GM18907 (cell line): ENCODE data around the gene HENMT1.
"Not testable (repeated sequence)": the region's sequence is repeated elsewhere in the genome, so short reads cannot be mapped to it uniquely, and the experiment has no call there.

Experiments
- ATAC-seq: cut with Tn5 transposase; IDR thresholded peaks from one replicate; pipeline ENCODE4 v1.9.1; 2021; ENCODE audit warnings: mild to moderate bottlenecking, moderate library complexity; ENCODE audit not compliant: unreplicated experiment

Gene HENMT1

DNA sequence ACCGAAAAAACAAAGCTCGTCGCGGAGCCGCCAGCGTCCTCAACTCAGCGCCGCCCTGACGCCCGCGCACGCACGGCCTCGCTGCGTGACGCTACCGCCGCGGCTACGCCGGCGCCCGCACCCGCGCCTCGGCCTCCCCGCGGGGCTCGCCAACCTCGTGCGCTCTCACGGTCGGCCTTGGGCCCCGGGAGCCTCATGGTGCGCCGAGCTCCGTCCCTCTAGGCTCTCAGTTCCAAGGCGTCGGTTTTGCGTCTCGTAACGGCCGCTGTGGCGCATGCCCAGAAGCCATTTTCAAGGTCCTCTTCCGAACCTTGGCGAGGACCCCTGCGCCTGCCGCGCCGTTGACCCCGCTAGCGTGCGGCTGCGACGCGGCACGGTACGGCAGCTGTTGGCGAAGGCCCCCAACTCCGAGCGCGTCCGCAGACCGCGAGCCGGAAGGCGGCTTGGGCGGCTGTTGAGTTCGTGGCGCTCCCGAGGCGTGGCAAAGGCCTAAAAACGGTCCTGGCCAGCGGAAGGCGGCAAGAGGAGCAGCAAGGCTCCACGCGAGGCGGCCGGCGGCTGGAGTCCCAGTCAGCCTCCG lies at the start of gene HENMT1:
Gene HENMT1, minus strand, starts transcription at position 64 of the 580 bp plus-strand sequence. CDS start 1,209 bp downstream, outside the sequence.
- ATAC-seq, result peak; percentile 89

DNA sequence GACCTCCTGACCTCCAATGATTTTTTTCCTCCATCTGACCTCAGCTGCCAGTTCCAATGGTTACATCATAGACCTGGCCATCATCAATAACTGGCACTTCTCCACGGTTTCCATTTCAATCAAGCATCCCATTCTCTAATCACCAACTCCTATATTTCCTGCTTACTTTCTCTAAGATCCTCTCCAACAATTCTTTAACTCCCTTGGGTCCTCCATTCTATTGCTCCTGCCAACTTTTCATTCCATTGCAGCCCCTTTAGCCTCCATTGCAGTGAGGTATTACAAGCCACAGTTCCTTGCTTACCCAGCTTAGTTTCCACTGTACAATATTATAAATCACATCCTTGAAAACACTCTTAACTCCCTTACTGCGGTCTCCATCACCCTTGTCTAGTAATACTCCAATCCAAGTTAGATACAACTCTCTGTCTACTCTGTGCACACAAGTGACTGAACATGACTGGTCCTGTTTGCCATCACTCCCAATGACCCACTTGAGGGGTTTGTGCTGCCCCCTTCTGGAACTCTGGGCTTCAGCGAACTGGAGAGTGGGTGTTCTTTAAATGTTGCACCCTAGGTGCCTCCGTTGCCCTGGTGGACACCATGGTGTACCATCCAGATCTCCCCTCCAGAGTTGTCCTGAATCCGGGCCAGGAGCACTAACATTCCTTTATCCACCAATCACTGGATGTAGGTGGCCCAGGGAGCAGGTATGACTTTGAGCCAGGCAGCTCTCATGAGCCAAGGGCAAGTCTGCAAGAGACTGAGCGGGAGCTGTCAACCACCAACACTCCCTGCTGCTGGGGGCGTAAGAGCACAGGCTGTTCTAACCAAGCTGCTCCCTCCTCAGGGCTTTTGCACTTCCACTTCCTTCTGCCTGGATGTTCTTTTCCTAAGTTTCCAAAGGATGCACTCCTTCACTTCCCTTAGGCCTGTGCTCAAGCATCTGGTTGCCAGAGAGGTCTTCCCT lies 48.1 kb upstream of the HENMT1 start:
- no peak for ATAC-seq

DNA sequence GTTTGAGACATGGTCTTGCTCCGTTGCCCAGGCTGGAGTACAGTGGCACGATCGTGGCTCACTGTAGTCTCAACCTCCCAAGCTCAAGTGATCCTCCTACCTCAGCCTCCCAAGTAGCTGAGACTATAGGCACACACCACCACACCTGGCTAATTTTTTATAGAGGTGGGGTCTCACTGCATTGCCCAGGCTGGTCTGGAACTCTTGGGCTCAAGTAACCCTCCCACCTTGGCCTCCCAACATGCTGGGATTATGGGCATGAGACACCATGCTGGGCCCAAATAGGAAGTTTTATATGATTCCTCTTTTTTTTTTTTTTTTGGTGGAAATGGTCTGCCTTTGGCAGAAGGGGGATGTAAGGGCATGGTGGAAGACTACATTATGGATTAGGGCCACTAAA lies 45.8 kb upstream of the HENMT1 start:
- no peak for ATAC-seq

DNA sequence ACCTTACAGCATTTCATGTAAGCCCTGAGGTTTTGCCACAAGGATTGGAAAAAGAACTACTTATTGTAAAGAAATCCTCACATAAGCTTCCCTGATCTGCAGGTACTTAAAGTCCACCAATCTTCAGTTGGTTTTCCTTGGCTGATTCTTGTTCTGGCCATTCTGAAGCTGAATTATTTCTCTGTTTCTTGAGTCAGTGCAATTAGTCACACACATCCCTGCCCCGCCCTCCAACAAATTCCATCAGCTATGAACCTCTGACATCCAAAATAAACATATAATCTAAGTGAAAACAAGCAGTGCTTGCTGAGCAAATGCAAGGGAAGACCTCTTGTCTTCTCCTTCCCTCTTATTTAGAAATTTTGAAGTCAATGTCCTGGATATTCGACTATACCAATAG lies 43.6 kb upstream of the HENMT1 start:
- ATAC-seq, result no peak

DNA sequence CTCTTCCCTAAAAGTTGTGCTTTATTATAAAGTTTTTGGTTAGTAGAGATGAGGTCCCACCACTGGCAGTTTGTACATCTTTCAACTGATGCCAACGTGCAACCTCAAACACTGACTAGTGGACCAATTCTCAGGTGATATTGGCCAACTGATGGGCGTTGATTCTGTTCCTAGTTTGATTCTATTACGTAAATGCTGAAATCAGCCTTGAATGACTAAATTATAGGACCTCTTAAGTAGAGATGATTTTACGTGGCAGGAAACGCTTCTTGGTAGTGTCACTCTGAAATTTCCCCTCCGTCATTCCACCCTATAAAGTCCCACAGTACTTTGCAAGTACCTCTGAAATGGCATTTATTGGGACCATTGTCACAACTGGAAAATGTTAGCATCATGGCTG lies 43.0 kb upstream of the HENMT1 start:
- ATAC-seq, result no peak

DNA sequence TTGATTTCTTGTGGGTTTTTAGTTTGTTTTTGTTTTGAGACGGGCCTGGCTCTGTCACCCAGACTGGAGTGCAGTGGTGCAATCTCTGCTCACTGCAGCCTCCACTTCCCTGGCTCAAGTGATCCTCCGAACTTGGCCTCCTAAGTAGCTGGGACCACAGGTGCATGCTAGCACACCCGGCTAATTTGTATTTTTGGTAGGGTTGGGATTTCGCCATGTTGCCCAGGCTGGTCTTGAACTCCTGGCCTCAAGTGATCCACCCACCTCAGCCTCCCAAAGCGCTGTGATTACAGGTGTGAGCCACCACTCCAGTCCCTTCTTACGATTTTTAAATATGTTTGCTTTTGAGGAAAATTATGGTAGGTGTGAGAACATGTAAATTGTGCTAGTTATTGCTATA lies 41.2 kb upstream of the HENMT1 start:
- not testable (repeated sequence) for ATAC-seq

DNA sequence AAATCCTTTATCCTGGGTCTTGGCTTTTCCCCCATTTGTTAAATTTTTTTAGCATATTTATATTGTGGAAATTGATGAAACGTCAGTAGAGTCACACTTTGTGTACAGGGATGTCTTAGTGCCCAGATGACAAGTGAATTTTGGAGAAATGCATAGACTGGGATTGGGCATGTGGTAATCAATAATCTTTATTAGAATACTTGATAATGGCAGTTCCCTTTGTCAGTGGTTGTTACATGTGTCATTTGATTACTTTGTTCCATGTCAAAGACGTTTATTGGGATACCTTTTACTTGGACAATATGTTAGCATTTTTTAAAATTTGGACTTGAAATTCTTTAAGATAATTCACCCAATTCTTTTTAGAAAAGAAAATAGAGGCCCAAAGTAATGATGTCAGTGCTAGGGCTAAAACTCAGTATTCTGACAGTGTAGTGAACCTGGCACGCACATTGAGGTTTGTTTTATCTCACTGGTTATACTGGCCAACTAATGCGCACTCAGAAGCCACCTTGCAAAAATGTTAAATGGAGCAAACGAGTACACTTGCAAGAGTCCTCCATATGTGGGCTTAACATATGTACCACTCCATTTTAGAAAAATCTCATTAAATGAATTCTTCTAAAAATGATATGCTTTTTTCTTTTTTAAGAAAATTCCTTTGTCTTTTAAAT lies 40.4 kb upstream of the HENMT1 start:
- no peak for ATAC-seq

DNA sequence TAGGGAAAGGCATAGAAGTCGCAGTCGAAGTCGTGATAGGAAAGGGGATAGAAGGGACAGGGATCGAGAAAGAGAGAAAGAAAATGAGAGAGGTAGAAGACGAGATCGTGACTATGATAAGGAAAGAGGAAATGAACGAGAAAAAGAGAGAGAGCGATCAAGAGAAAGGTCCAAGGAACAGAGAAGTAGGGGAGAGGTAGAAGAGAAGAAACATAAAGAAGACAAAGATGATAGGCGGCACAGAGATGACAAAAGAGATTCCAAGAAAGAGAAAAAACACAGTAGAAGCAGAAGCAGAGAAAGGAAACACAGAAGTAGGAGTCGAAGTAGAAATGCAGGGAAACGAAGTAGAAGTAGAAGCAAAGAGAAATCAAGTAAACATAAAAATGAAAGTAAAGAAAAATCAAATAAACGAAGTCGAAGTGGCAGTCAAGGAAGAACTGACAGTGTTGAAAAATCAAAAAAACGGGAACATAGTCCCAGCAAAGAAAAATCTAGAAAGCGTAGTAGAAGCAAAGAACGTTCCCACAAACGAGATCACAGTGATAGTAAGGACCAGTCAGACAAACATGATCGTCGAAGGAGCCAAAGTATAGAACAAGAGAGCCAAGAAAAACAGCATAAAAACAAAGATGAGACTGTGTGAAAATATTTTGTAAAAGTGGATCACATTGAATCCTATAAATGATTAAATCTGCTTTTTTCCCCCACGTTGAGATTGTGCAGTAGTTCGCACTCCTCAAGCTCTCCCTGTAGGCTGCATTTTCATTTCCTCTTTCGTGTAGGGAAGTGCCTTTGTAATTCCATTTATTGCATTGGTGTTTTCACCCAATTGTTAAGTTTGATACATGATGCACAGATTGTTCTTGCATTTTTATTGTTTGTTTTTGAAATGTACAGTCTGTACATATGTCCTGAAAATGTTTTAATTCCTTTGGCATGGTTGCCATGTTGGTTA lies 38.8 kb upstream of the HENMT1 start:
- no peak for ATAC-seq

DNA sequence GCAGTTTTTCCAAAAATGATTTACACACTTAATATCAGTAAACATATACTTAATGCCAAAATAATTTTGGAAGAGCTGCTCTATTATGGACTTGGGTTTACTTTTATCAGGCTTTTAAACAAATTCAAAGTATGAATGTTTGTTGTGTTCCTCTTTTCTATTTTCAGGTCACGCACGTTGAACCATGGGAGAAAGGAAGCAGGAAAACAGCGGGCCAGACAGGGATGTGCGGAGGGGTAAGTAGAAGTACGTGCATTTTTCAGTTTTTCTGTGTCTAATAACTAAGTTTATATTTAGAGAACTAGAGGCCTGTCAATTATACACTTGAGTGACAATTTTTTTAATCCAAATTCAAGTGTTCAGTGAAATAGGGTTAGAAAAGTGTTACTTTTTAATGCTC lies 34.6 kb upstream of the HENMT1 start:
- no peak for ATAC-seq

DNA sequence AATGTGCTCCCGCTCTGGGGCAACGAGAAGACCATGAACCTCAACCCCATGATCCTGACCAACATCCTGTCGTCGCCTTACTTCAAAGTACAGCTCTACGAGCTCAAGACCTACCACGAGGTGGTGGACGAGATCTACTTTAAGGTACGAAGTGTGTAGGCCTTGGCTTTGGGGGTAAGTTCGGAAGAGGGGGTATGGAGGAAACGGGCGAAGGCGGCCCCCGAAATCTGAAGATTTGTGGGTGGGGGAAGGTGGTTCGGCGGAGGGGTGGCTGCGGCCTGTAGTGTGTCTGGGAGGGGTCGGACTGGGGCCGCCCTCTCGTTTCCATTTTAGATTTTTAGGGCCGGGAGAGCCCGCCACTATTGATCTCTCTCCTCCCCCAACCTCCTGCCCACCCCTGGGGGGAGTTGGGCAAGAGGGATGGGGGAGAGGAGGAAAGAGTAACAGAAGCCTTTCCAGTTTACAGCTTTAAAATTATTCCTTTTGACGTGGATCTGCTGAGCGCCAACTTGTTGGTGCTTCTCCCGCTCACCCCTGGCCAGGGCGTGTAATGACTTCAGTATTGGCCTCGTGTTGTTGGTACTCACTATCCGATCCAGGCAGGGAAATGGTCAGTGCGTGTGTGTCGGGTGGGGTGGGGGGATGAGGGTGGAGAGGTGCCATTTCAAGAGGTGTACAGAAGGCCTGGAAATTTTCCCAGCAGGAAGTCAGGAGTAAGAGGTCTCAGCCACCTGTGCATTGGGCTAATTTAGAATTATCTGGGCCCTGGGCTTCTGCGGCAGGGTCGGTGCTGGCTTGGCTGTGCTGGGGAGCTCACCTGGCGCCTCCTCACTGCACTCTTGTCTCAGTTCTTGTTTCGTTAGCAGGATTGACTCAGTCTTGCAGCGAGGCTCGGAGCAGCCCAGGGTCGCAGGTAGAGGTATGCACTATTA lies 32.1 kb upstream of the HENMT1 start:
- ATAC-seq, result peak; percentile 53

DNA sequence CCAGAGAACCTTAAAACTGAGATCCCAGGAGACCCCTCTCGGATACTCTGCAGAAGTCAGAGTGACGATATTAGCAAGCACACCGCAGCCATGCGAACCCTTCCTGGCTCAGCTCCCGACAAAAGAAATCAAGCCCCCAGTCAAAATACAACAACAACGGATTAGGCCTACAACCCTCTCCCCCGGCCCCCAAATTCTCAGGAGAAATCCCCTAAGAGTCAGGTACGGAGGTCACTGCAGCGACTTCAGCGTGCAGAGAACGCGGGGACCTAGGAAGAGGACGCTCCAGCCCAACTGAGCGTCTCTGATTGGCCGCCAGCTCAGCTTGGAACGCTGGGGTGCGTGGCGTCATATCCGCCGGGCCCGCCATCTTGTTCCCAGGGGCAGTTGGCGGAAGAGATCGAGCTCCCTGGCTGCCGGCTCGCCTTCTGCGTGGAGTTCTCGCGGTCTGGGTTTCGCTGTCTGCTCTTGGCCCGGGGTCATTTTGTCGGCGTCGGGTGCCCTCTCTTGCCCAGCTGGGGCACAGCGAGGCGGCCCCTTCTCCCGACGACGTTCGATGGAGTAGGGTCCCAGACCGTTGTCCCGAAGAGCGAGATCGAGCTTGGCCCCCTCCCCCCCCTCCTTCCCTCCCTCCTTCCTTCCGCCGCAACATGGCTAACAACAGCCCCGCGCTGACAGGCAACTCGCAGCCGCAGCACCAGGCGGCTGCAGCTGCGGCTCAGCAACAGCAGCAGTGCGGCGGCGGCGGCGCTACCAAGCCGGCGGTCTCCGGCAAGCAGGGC lies 31.2 kb upstream of the HENMT1 start, which contains the start of gene PRPF38B:
Gene PRPF38B, plus strand, starts transcription at position 369 of the 782 bp plus-strand sequence. Its CDS starts 282 bp downstream, at position 651.
- peak; percentile 97 for ATAC-seq

DNA sequence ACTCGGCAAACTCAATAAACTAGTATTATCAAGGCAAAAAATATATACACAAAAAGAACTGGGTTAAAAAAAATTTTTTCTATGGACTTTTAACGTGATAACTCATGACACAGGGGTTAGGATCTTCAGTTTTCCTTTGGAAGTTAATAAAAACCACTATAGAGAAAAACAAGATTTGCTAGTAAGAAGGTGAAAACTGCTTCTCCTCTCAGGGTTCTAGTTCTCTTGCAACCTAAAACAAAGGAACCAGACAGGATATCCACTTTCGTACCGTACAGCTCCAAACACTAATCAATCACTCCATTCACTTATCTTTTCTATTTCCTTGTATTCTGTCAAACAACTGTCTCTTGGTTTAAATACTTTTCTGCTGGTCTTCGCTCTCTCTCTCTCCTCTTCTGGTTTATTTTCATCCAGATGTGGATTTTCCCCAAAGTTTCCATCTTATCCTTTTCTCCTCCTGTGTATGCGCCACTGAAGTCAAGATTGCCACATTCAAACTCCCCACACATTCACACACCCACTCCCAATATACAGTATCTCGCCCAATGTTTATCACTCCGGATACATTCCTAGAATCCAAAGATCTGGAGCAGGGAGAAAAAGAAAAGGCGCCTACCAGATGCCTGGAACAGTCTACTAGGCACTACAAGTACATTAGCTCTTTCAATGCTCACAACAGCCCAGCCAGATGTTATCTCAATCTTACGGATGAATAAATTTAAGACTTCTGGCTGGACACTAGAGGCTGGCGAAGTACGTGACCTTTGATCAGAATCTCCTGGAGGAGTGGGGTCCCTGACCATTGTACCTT lies 30.4 kb upstream of the HENMT1 start:
- ATAC-seq, result peak; percentile 9

DNA sequence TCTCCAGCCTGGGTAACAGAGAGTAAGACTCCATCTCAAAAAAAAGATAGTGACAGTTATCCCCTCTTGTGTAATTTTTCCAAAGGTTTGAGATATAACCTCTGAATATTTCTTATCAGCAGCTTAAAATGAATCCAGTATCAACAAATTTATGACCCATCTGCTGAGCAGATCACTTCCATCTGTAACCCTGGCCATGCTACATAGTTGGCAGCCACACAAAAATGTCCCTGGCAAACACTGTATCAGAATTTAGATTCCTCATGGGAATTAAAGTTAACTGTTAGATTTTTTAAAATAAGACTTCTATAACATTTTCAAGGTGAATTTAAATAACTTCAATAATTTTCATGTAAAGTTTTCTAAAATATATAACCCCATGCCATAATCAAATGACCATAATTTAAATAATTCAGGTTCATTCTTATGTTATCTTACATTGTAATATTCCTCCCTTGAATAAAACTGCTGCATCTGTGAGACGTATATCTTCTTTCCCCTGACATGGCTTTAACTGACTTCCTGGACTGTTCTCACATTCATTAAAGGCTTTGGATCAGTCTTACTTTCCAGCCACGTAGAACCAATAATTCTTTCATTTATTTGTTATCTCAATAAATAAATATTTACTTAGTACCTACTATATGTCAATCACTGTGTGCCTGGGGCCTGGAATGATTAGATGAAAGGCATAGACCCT lies 25.9 kb upstream of the HENMT1 start:
- ATAC-seq, result no peak

DNA sequence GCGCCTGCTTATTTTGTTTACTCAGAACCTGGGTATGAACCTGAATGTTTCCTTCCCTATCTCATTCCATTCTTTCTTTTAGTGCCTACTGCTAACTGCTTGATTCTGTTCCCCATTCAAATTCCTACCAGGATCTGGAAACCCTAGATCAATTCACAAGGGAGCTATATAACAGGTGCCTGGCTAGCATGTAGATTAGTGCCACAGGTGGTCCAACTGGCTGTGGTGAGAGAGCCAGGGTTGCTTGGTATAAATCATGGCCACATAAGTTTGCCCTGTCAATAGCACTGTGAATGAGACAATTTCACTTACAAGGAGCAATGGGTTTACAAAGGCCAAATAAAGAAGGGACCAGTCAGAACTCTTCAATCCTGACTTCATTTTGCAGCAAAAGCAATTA lies 24.6 kb upstream of the HENMT1 start:
- no peak for ATAC-seq

DNA sequence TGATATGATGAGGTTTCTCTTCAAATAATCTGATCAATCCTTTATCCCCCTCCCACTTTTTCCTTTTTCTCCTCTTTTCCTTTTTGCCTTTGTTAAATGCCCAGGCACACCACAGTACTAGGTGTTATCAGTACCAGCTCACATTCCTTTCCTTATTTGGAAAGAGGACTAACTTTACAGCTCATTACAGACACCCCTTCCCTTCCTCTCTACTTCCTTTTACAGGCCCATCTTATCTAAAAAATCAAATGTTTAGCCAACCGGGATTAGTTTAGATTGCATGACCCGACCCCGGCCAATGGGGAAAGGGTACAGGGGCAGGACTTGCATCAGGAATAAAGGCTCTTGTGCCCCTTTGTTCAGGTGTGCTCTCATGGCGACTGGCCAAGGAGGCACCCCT lies 20.8 kb upstream of the HENMT1 start:
- not testable (repeated sequence) for ATAC-seq

DNA sequence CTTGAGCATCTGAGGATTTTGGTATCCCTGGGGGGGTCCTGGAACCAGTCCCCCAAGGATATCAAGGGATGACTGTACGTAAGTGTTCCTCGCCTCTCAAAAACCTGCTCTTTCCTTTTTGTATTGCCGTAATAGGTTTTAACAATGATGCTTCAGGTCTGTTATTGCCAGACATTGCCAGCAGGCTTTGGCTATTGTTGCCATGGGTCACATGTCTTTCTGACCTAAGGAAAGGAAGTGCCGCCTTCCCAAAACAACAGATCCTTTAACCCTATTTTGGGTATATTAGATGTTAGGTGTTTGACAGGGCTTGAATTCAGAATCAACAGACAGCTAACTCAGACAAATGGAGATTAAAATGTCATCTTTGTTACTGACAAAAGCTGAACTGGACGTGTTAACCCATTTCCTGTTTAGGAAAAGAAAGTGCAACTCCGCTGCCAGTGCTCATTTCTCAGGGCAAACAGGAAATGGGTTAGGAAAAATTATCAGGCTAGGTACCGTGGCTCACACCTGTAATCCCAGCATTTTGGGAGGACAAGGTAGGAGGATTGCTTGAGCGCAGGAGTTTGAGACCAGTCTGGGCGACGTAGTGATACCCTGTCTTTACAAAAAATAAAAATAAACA lies 18.8 kb upstream of the HENMT1 start:
- ATAC-seq, result no peak

DNA sequence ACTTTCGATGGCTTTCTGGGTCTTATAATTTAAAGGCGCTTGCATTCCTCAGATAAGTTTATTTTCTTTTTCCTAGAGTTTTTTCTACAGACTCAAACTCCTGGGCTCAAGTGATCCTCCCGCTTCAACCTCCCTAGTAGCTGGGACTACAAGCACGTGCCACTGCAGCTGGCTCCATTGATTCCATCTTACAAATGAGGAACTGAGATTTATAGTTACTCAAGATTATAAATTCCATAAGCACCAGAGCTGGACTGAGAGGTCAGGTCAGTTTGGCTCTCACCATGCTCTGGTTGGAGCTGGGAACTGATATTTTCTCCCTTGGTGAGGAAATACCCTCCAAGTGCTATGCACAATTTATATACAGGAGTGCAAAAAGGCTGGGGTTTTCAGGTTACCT lies 17.8 kb upstream of the HENMT1 start:
- no peak for ATAC-seq
